GM12891 (cell line): ENCODE measurements around the gene RAB6D.
"Not testable (repeated sequence)": the region's sequence is repeated elsewhere in the genome, so short reads cannot be mapped to it uniquely, and the experiment has no call there.

Experiments used
- DNase-seq: peaks from one replicate; pipeline ENCODE4 v3.0.0; 2011; ENCODE audit warnings: low spot score; ENCODE audit not compliant: insufficient read length
- FAIRE-seq: peaks from 2 replicates; lab custom pipeline; 2011; peaks lifted over from hg19 to GRCh38; lab: Jason Lieb, UNC
- PAX5 ChIP-seq: IDR thresholded peaks from 2 replicates; pipeline ENCODE4 v1.6.1; 2011; ENCODE audit warnings: low read length, moderate library complexity, mild to moderate bottlenecking; ENCODE audit not compliant: insufficient read depth, severe bottlenecking
- POLR2A ChIP-seq: IDR thresholded peaks from 2 replicates; pipeline ENCODE4 v1.6.1; 2011; ENCODE audit warnings: low read depth, low read length, control low read depth
- POLR2AphosphoS5 ChIP-seq: IDR thresholded peaks from 2 replicates; pipeline ENCODE4 v1.6.1; 2011; ENCODE audit warnings: low read depth, low read length, control low read depth
- POU2F2 ChIP-seq: IDR thresholded peaks from 2 replicates; pipeline ENCODE4 v1.6.1; 2011; ENCODE audit warnings: low read depth, mild to moderate bottlenecking, control low read depth, low read length, moderate library complexity
- SPI1 ChIP-seq: IDR thresholded peaks from 2 replicates; pipeline ENCODE4 v1.6.1; 2011; ENCODE audit warnings: low read depth, low read length, control low read depth
- TAF1 ChIP-seq: IDR thresholded peaks from 2 replicates; pipeline ENCODE4 v1.6.1; 2011; ENCODE audit warnings: low read depth, low read length, control low read depth

RAB6D gene

DNA sequence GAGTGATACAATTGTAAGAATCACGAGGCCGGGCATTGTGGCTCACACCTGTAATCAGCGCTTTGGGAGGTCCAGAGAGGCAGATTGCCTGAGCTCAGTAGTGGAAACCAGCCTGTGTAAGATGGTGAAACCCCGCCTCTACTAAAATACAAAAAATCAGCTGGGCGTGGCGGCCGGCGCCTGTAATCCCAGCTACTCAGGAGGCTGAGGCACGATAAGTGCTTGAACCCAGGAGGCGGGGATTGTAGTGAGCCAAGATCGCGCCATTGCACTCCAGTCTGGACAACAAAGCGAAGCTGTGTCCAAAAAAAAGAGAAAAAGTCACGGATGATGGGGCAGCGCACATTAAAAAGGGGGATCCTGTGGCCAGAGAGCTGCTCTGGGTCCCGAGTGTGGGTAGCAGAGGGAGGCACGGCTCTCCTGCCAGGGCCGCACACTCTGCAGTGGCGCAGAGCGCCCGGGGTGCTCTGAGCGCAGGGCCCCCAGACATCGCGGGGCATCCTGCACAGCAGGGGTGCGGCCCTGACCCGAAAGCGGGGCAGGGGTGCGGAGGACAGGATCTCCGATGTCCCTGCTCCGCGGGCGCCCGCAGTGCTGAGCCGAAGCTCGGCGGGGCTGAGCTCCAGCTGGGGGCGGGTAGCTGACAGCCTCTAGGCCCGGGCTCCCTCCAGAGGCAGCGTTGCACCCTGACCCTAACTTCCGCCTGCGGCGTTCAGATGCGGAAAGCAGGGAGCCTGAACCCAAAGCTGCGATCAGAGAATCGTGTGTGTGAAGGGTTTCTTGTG lies 30.4 kb upstream of the RAB6D start:
- FAIRE-seq (no peak), DNase-seq (no peak)
- no peak for TF ChIP-seq TAF1
- TF ChIP-seq POLR2AphosphoS5, result no peak
- no peak for TF ChIP-seq POLR2A
- no peak for TF ChIP-seq PAX5
- TF ChIP-seq SPI1, result no peak
- no peak for TF ChIP-seq POU2F2

DNA sequence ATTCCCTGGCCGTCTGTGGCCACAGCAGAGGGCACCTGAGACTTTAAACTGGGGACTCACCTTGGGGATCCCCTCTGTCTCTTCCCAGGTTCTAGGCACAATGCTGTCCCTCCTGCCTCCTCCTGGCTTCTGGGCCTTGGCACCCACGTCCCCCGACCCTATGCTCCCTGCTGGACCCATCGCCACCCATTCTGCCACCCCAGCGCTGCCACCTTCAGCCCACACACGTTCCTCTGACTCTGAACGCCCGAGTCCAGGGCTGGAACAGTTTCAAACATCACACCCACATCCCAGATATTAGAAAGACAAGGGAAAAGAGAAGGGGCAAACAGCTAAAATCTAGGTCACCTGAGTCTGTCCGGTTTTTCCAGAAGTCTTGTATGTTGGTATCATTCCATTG lies 28.0 kb upstream of the RAB6D start:
- not testable (repeated sequence) for DNase-seq, FAIRE-seq

DNA sequence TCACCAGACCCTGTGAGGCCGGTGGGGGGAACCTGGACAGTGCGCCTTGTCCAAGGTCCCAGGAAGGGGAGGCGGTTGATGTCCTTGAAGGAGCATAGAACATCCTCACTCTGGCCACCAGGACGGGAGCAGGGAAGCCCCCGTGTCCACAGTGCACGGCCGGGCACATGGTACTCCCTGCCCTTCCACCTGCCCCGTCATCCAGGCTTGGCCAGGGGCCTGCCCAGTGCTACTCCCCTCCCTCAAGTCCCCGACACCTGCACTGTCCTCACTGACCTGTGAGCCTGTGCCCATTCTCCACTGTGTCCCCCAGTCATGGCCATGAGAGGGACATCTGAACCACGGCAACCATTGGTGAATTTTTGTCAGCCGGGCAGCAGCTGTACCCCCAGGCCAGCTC lies 27.5 kb upstream of the RAB6D start:
- not testable (repeated sequence) for FAIRE-seq, DNase-seq

DNA sequence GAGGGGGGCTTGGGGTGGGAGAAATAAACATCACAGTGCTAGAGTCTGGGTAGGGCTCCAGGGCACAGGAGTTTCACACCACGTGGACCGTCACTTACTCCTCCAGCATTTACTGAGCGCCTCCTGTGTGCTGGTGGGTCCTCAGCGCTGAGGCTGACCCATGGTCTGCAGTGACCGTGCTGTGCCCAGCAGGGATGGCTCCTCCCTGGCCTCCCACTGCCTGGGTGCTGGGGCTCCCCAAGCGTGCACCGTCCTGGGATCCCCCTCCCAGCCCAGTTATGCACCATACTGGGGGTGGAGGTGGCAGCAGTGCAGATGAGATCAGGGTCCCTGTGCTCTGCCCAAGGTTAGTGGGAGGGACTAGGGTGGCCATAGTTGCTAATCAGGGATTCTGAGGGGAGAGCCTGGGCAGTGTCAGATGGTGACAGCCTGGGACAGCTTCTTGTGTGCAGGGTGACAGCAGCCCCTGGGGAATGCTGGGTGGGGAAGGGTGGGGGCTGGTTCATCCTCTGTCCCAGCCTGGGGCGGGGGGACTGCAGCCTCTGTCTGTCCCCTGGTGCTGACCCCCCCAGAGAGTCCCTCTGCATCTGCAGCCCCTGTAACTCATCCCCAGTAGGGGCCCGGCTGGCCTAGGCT lies 26.6 kb upstream of the RAB6D start:
- DNase-seq, FAIRE-seq: not testable (repeated sequence)

DNA sequence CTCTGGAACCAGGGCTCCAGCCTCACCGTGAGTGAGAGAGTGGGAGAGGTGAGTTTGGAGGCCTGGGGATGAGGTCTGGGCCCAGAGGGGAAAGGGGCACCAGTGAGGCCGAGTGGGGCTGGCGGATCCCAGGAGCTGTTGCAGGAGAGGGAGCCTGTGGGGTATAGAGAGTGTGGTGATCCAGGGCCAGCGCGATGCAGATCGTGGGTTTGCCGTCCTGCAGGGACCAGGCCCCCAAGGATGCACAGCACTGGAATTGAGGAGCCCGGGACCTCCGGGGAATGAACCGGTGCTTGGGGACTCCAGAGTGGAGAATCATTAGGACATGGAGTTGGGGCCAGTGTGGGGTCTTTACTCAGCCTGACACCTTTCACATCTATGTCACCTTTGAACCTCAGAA lies 25.7 kb upstream of the RAB6D start:
- TF ChIP-seq PAX5 (no peak), TAF1 (no peak), POLR2A (no peak), POLR2AphosphoS5 (no peak), POU2F2 (no peak), SPI1 (no peak)
- FAIRE-seq, result no peak
- DNase-seq, result no peak

DNA sequence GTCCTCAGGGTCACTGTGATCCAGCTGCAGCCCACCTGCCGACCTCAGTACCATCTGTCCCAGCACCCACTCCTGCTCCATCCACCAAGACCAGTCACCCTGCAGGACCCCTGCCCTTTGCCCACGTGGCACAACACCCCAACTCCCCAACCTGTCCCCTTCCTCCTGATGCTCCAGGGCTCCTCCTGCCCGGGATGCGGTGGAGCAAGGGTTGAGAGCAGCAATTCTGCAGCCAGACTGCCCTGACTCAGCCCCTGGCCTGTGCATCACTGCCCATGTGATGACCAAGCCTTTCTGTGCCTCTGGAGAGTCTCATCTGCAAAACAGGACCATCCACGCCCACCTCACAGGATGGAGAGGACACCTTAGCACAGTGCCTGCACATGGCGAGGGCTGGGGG lies 24.9 kb upstream of the RAB6D start:
- not testable (repeated sequence) for FAIRE-seq, DNase-seq

DNA sequence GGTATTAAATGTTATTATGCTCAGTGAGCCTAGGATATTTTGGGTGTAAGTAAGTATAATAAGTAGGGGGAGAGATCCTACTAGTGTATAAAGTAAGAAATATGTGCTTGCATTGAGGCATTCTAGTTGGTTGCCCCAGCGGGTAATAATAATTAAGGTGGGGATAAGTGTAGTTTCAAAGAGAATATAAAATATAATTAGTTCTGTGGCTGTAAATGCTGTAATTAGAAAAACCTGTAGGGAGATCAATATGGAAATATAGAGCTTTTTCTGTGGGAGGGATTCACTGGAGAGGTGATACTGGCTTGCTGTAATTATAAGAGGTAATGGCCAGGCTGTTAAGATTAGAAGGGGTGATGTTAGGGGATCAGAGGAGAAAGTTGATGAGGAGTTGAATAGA lies 9.1 kb upstream of the RAB6D start:
- not testable (repeated sequence) for FAIRE-seq, DNase-seq

DNA sequence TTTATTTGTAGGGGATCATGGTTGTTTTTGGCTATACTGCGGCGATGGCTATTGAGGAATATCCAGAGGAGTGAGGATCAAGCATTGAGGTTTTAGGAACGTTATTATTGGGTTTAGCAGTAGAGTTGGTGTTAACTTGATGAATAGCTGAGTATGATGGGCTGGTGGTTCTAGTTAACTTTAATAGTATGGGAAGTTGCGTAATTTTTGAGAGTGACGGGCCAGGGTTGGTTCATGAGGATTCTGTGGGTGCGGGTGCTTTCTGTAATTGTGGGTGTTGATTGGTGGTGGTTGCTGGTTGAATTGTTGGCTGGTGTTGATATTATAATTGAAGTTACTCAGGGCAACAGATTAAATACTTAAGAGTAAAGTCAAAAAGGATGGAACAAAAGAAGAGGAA lies 6.0 kb upstream of the RAB6D start:
- TF ChIP-seq SPI1, result no peak
- TF ChIP-seq POLR2A, result no peak
- no peak for TF ChIP-seq POLR2AphosphoS5
- TF ChIP-seq TAF1, result no peak
- FAIRE-seq (no peak), DNase-seq (no peak)

DNA sequence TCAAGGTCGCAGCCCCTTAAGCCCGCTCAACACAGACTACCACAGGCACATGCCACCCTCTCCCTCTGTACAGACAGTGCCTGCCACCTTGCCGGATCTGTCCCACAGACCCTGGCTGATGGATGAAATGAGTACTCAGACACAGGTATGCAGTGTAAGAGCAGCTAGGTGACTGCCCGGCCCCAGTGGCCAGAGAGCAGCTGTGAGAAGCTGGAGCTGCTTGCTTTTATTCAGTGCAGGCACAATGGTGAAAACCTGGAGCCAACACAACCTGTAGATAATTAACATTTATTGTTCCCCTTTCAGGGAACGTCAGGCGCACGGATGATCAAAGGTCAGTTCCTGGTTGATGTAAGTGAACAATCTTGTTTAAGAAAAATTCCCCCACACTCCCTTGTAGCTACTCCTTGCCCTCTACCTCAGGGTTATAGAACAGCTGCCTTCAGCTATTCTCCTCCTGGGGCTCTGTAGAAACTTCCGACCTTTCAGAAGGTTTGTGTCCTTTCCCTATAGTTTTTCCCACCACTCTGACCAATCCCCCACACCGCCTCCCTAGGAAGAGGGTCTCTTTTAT lies 4.6 kb upstream of the RAB6D start:
- FAIRE-seq, DNase-seq: not testable (repeated sequence)

DNA sequence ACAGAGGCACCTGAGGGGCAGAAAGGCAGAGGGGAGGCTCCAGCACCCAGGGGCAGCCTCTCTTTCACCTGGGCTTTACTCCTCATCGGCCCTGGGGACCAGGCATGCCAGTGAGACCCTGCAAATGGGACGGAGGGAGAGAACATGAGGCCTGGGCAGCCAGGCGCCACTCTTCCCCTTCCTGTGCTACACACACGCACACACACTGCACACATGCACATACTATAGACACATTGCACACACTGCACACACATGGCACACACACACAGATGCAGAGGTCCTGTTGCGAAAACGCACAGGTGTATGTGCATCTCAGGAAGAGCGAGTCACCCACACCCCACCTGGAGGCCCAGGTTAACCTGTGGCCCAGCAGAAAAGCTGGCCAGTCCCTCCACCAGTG lies 3.4 kb upstream of the RAB6D start:
- FAIRE-seq (no peak), DNase-seq (no peak)
- TF ChIP-seq TAF1 (no peak), PAX5 (no peak), POLR2AphosphoS5 (no peak), POU2F2 (no peak), POLR2A (no peak)

DNA sequence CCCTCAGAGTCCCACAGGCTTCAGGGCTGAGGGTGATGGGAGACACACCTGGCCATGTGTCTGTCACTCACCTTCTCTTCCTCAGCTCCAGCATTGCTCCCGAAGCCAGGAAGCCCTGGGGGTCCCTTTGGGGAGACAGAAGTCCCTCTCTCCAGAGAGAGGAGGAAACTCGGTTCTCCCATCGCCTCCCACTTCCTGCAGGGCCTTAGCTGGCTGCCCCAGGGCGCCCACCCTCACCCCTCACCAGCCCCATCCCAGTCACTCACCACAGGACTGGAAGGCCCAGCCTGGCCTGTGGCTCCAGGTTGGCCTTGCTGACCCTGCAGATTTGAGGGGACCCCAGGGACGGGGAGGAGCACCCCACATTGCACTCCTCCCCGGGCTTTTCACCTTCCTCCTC lies 2.7 kb upstream of the RAB6D start:
- no peak for DNase-seq
- no peak for TF ChIP-seq TAF1

DNA sequence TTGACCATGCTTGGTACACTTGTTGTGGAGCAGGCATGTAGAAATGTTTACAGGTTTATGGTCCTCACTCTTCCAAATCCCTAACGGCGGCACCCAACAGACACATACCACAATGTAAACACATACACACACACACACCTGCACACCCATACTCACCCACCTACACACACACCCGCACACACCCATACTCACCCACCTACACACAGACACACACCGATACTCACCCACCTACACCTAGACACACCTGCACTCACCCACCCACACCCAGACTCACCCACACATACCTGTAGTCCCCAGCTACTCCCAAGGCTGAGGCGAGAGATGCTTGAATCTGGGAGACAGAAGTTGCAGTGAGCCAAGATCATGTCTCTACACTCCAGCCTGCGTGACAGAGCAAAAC lies 1.5 kb upstream of the RAB6D start:
- DNase-seq, result no peak
- no peak for FAIRE-seq
- TF ChIP-seq TAF1 (no peak), POLR2AphosphoS5 (no peak), POLR2A (no peak), POU2F2 (no peak), SPI1 (no peak)

More for the DNA sequence above, 2.7 kb upstream of the RAB6D start:
- no peak for FAIRE-seq

DNA sequence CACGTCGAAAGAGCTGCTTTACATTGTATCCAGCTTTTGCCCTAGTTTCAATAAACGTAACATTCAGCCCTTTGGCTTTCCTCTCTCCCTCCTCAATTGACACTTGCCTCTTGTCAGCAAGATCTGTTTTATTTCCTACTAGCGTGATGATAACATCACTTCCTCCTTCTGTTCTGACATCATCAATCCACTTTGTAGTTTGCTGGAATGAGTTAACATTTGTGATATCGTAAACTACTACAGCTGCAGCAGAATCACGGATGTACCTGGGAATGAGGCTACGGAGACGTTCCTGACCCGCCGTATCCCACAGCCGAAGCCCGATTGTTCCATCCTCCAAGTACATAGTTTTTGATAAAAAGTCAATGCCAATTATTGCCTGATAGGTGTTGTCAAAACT lies 755 bp downstream of the RAB6D start:
- not testable (repeated sequence) for DNase-seq, FAIRE-seq

DNA sequence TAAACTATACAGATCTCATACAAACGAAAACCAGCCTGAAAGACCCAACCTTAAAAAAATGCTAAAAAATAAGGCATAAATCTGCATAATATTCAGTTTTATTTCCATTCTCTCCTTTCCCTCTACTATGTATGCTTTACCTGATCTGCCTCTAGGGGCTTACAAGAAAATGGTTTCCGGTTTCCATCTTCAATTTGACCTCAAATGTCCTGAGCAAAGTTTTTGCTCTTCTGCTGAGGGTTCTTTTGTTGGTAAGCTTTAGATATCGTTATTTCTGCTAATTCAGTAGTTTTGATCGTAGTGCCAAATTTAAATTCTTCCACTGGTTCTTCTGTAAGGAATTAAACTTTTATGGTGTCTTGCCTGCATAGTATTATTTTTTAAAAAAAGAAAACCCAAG lies 2.2 kb downstream of the RAB6D start:
- not testable (repeated sequence) for FAIRE-seq, DNase-seq

DNA sequence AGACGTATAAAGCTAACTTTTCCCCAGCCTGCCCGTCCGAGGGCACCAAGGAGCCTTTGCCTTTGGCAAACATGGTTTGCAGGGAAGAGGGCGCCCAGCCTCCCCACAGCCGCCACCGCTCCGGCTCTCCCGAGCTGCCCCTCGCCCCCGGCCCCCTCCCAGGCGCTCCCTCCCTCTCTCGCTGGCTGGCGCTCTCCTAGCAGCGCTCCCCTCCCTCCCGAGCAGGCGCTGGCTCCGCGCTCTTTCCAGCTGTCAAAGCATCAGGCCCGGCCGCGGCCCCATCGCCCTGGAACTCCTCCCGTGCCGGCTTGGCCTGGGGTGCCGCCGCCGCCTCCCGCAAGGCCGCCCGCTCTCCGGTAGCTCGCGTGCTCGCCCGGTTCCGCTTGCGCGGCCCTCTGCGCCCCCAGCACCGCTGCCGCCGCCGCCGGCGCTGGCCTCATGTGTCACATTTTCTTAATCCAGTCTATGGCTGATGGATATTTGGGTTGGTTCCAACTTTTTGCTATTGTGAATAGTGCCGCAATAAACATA lies 10.7 kb downstream of the RAB6D start:
- FAIRE-seq, DNase-seq: not testable (repeated sequence)
